ENCODE results near the gene FGG.

Gene FGG

GRCh38 chr4:154612472-154613414, at the start of gene FGG:
Gene FGG, minus strand, starts transcription at chr4:154612656. Its CDS starts 47 bp downstream, at chr4:154612609.
- TF ChIP-seq CTCF (IDR thresholded peaks at IDR 0.05; ENCODE audit: borderline replicate concordance, insufficient read depth, low read depth, low read length), result no peak
- H3K4me3 ChIP-seq (ENCODE audit: low read depth, low read length), result no peak within 1 kb of the TSS

- TF ChIP-seq CTCF (IDR thresholded peaks at IDR 0.05; ENCODE audit: borderline replicate concordance, insufficient read depth, low read depth, low read length), result no peak
- H3K4me3 ChIP-seq (ENCODE audit: low read depth, low read length), result no peak overlapping the region
Observed at GRCh38 chr4:154660052-154660451, 47.6 kb upstream of the FGG start.

DNA sequence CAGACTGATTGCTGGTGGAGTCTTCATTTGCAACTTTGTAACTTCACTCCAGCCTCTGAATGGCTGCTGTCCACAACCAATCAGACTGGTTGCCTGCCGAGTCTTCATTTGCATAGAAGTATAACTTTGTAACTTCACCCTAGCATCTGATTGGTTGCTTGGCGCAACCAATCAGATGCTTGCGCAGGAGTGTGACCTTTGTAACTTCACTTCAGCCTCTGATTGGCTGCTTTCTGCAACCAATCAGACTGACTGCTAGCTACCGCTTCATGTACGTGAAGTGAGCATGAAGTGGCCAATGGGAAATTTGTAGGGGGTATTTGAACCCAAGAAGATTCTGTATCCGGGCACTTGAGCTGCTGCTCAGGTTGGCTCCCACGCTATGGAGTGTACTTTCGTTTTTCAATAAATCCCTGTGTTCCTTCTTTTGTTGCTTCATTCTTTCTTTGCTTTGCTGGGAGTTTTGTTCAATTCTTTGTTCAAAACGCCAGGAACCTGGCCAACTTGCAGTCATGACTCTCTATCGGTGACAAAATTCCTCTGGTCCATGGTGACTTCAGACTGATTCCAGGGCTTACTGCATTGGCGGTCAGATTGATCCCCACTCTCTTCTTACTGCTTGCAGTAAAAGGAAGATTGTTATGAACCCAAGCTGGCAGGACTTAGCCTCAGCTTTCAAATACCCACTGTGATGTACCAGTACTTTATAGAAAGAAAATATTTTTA, 46.4 kb upstream of the FGG start:
- no peak for TF ChIP-seq CTCF (IDR thresholded peaks at IDR 0.05; ENCODE audit: borderline replicate concordance, insufficient read depth, low read depth, low read length)
- H3K4me3 ChIP-seq (ENCODE audit: low read depth, low read length), result no peak overlapping the region

DNA sequence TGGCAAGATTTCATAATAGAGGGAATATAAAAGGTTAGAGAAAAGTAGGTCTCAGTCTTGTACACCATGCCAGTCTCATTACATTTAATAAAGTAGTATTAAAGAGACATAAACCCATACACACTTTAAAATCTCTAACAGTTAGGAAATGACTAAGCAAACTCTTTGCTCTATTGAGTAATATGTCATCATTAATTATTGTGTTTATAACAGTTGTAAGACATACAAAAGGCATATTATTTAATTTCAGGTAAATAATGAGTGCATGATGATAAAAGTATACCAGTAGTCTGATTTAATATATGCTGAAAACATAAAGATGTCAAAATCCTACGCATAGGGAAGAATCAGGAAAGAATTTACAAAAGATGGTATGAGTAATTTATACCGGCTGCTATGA, 31.0 kb upstream of the FGG start:
- no peak for TF ChIP-seq CTCF (IDR thresholded peaks at IDR 0.05; ENCODE audit: borderline replicate concordance, insufficient read depth, low read depth, low read length)
- H3K4me3 ChIP-seq (ENCODE audit: low read depth, low read length), result no peak overlapping the region

DNA sequence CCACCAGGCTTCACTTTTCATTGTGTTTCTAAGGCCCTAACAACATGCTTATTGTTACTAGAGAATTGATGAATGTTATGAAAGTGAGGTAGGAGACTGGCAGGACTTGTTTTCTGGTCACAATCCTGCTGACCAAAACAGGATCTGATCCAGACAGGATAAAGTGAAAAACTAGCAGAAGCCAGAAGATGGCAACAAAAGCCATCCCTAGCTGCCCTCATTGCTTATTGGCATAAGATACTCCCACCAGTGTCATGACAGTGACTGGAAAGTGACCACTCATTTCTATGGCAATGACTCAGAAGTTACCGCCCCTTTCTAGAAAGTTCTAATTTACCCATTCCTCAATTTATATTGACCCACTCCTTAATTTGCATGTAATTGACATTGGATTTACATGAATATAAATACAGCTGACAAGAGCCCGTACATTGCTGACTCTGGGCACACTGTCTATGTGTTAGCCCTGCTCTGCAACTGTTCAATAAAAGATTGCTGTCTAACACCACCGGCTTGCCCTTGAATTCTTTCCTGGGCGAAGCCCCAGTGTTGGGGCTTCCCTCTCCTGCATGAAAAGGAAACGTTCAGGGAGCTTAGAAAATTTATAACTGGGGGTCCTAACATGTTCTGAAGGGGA, 30.0 kb upstream of the FGG start:
- TF ChIP-seq CTCF (IDR thresholded peaks at IDR 0.05; ENCODE audit: borderline replicate concordance, insufficient read depth, low read depth, low read length), result no peak
- H3K4me3 ChIP-seq (ENCODE audit: low read depth, low read length), result no peak overlapping the region

DNA sequence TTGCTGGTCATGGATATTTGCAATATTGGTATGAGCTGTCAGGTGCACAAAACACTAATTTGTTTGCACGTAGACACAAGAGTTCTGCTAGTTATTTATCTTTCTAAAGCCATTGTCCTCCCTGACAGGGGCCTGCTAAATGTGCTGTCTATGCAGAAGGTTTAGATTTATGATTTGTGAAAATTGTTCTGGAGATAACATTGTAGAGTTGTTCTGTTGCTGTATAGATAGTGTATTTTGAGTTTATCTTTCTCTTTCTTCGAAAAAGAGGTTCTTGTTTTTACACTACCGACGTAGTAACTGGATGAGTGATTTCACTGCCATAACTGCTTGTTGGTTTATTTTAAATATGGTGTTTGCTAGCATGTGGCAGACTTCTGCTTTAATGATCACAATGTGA, 28.5 kb upstream of the FGG start:
- no peak for TF ChIP-seq CTCF (IDR thresholded peaks at IDR 0.05; ENCODE audit: borderline replicate concordance, insufficient read depth, low read depth, low read length)
- H3K4me3 ChIP-seq (ENCODE audit: low read depth, low read length), result no peak overlapping the region

Measured in GM12875 (cell line).